Suprapubic skin (tissue), 3 donors: ENCODE results near the gene USP37.

ENCODE experiments used
- POLR2A ChIP-seq, 2 donors: fragments of 450-650 bp; IDR thresholded peaks; one replicate each; pipeline ENCODE4 v1.6.1; 2017; ENCODE audit warnings: antibody characterized with exemption in 2 of 2, mild to moderate bottlenecking in 2 of 2, moderate library complexity in 2 of 2
- TF ChIP-seq, protein P1 (sequence below), 2 donors: fragments of 200-600 bp in 1 of 2; fragments of 450-650 bp in 1 of 2; sonication (generic) in 1 of 2; IDR thresholded peaks; one replicate each; pipeline ENCODE4 v1.5.1; 2016 to 2019; ENCODE audit warnings: antibody characterized with exemption in 2 of 2, mild to moderate bottlenecking in 1 of 2, moderate library complexity in 1 of 2

- TF ChIP-seq, protein P1, sequence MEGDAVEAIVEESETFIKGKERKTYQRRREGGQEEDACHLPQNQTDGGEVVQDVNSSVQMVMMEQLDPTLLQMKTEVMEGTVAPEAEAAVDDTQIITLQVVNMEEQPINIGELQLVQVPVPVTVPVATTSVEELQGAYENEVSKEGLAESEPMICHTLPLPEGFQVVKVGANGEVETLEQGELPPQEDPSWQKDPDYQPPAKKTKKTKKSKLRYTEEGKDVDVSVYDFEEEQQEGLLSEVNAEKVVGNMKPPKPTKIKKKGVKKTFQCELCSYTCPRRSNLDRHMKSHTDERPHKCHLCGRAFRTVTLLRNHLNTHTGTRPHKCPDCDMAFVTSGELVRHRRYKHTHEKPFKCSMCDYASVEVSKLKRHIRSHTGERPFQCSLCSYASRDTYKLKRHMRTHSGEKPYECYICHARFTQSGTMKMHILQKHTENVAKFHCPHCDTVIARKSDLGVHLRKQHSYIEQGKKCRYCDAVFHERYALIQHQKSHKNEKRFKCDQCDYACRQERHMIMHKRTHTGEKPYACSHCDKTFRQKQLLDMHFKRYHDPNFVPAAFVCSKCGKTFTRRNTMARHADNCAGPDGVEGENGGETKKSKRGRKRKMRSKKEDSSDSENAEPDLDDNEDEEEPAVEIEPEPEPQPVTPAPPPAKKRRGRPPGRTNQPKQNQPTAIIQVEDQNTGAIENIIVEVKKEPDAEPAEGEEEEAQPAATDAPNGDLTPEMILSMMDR (IDR thresholded peaks at IDR 0.05): no peak
- no peak for TF ChIP-seq POLR2A (IDR thresholded peaks at IDR 0.05)
These were observed 39.4 kb upstream of the USP37 start, which contains the start of gene PLCD4 for GRCh38 chr2:218607436-218608115.
